ENCODE data around the gene NAA10.

NAA10 gene

GRCh38 chrX:153958605-153959004, 23.8 kb upstream of the NAA10 start:
- TF ChIP-seq CREB1 (IDR thresholded peaks at IDR 0.05; ENCODE audit: low read depth) = no peak
- TF ChIP-seq CEBPB (IDR thresholded peaks at IDR 0.05) = no peak
- TF ChIP-seq EGR1 (IDR thresholded peaks at IDR 0.05) = no peak
- TF ChIP-seq TCF12 (IDR thresholded peaks at IDR 0.05; ENCODE audit: low read depth) = no peak
- TF ChIP-seq USF1 (IDR thresholded peaks at IDR 0.05) = no peak
- no peak for TF ChIP-seq TEAD4 (IDR thresholded peaks at IDR 0.05)
- no peak for TF ChIP-seq MAX (IDR thresholded peaks at IDR 0.05)
- no peak for TF ChIP-seq TAF1 (IDR thresholded peaks at IDR 0.05; ENCODE audit: low read depth)

- TF ChIP-seq EP300 (IDR thresholded peaks at IDR 0.05; ENCODE audit: borderline replicate concordance) = no peak
These were observed 22.4 kb upstream of the NAA10 start for GRCh38 chrX:153957224-153957623.

GRCh38 chrX:153956044-153956907, 21.4 kb upstream of the NAA10 start:
- TF ChIP-seq EGR1 (IDR thresholded peaks at IDR 0.05) (no peak), YY1 (IDR thresholded peaks at IDR 0.05; ENCODE audit: low read depth) (no peak), TCF12 (IDR thresholded peaks at IDR 0.05; ENCODE audit: low read depth) (no peak)

- no peak for TF ChIP-seq ZBTB7A (IDR thresholded peaks at IDR 0.05; ENCODE audit: low read depth)
- TF ChIP-seq RAD21 (IDR thresholded peaks at IDR 0.05; ENCODE audit: low read depth) = no peak
- no peak for TF ChIP-seq CREB1 (IDR thresholded peaks at IDR 0.05; ENCODE audit: low read depth)
- no peak for TF ChIP-seq MAX (IDR thresholded peaks at IDR 0.05)
- no peak for TF ChIP-seq NFIC (IDR thresholded peaks at IDR 0.05)
- TF ChIP-seq FOXM1 (IDR thresholded peaks at IDR 0.05; ENCODE audit: borderline replicate concordance, low read depth) = no peak
- no peak for TF ChIP-seq TCF12 (IDR thresholded peaks at IDR 0.05; ENCODE audit: low read depth)
- TF ChIP-seq CEBPB (IDR thresholded peaks at IDR 0.05) = no peak
- TF ChIP-seq TEAD4 (IDR thresholded peaks at IDR 0.05) = no peak
- no peak for TF ChIP-seq TAF1 (IDR thresholded peaks at IDR 0.05; ENCODE audit: low read depth)
- TF ChIP-seq REST (IDR thresholded peaks at IDR 0.05; ENCODE audit: low read depth) = no peak
- TF ChIP-seq USF1 (IDR thresholded peaks at IDR 0.05) = no peak
- TF ChIP-seq EP300 (IDR thresholded peaks at IDR 0.05; ENCODE audit: borderline replicate concordance) = no peak
- TF ChIP-seq YY1 (IDR thresholded peaks at IDR 0.05; ENCODE audit: low read depth) = no peak
- no peak for TF ChIP-seq EGR1 (IDR thresholded peaks at IDR 0.05)
These were observed 20.4 kb upstream of the NAA10 start for GRCh38 chrX:153955228-153955732.

GRCh38 chrX:153954558-153955227, 19.9 kb upstream of the NAA10 start:
- TF ChIP-seq TCF12 (IDR thresholded peaks at IDR 0.05; ENCODE audit: low read depth) (no peak), USF1 (IDR thresholded peaks at IDR 0.05) (no peak), EGR1 (IDR thresholded peaks at IDR 0.05) (no peak), EP300 (IDR thresholded peaks at IDR 0.05; ENCODE audit: borderline replicate concordance) (no peak), MAX (IDR thresholded peaks at IDR 0.05) (no peak), RAD21 (IDR thresholded peaks at IDR 0.05; ENCODE audit: low read depth) (no peak), NFIC (IDR thresholded peaks at IDR 0.05) (no peak), TEAD4 (IDR thresholded peaks at IDR 0.05) (no peak), YY1 (IDR thresholded peaks at IDR 0.05; ENCODE audit: low read depth) (no peak), REST (IDR thresholded peaks at IDR 0.05; ENCODE audit: low read depth) (no peak), ZBTB7A (IDR thresholded peaks at IDR 0.05; ENCODE audit: low read depth) (no peak), FOXM1 (IDR thresholded peaks at IDR 0.05; ENCODE audit: borderline replicate concordance, low read depth) (no peak), CREB1 (IDR thresholded peaks at IDR 0.05; ENCODE audit: low read depth) (no peak), CEBPB (IDR thresholded peaks at IDR 0.05) (no peak), TAF1 (IDR thresholded peaks at IDR 0.05; ENCODE audit: low read depth) (no peak)

All from Ishikawa (cell line).